Measurements from ENCODE around the gene FXR2.

The FXR2 gene

GRCh38 chr17:7587420-7588151, 27.1 kb downstream of the FXR2 start:
- DNase-seq: no peak

GRCh38 chr17:7586673-7587419, 27.9 kb downstream of the FXR2 start:
- DNase-seq: no peak

- DNase-seq: peak; percentile 98
These were observed 31.2 kb downstream of the FXR2 start, which contains the start of gene MPDU1 for GRCh38 chr17:7583253-7584109. Gene MPDU1 (plus strand): TSS chr17:7583852. CDS start chr17:7583863, 11 bp downstream.

GRCh38 chr17:7582396-7583252, 32.1 kb downstream of the FXR2 start:
- no peak for DNase-seq

- DNase-seq: no peak
These were observed 33.8 kb downstream of the FXR2 start for GRCh38 chr17:7580604-7581575.

GRCh38 chr17:7579834-7580603, 34.7 kb downstream of the FXR2 start:
- peak; percentile 71 for DNase-seq

- DNase-seq: peak; percentile 87
These were observed 35.5 kb downstream of the FXR2 start, which contains the start of gene CD68 for GRCh38 chr17:7579001-7579833. Gene CD68 (plus strand): TSS chr17:7579638. CDS start chr17:7579678, 40 bp downstream.

GRCh38 chr17:7577327-7578199, 37.1 kb downstream of the FXR2 start:
- no peak for DNase-seq

- no peak for DNase-seq
These were observed 38.2 kb downstream of the FXR2 start for GRCh38 chr17:7576432-7576937.

GRCh38 chr17:7575959-7576358, 38.7 kb downstream of the FXR2 start:
- DNase-seq: no peak

GRCh38 chr17:7575481-7575883, 39.2 kb downstream of the FXR2 start:
- no peak for DNase-seq

- DNase-seq: no peak
These were observed 40.3 kb downstream of the FXR2 start for GRCh38 chr17:7574176-7574953.

- peak; percentile 95 for DNase-seq
These were observed 41.2 kb downstream of the FXR2 start for GRCh38 chr17:7573324-7574080.

- peak; percentile 100 for DNase-seq
These were observed 41.9 kb downstream of the FXR2 start for GRCh38 chr17:7572588-7573323.

GRCh38 chr17:7572338-7572587, 42.4 kb downstream of the FXR2 start:
- DNase-seq: no peak

- no peak for DNase-seq
These were observed 44.3 kb downstream of the FXR2 start for GRCh38 chr17:7570351-7570750.
